NB4 (cell line): Measurements from ENCODE around the gene CARMIL1.

ENCODE experiments used
- DNase-seq: peaks from one replicate; pipeline ENCODE4 v3.0.0; 2010; ENCODE audit warnings: low read depth
- H3K4me3 ChIP-seq: one replicate; pipeline ENCODE4 v1.5.1; 2011; ENCODE audit warnings: mild to moderate bottlenecking, low read depth, low read length, moderate library complexity
- MYC ChIP-seq: IDR thresholded peaks from 2 replicates; pipeline ENCODE4 v1.6.1; 2011; ENCODE audit warnings: low read depth, low read length
- POLR2A ChIP-seq: IDR thresholded peaks from 2 replicates; pipeline ENCODE4 v1.6.1; 2011; ENCODE audit warnings: mild to moderate bottlenecking; ENCODE audit not compliant: insufficient read length; ENCODE audit errors: extremely low read depth
- TF ChIP-seq, protein P1 (sequence below): IDR thresholded peaks from 2 replicates; pipeline ENCODE4 v1.6.1; 2011; ENCODE audit warnings: low read depth, low read length
- TF ChIP-seq, protein P2 (sequence below): IDR thresholded peaks from one replicate; pipeline ENCODE4 v1.5.1; 2012; ENCODE audit warnings: low read depth, low read length

Gene CARMIL1

DNA sequence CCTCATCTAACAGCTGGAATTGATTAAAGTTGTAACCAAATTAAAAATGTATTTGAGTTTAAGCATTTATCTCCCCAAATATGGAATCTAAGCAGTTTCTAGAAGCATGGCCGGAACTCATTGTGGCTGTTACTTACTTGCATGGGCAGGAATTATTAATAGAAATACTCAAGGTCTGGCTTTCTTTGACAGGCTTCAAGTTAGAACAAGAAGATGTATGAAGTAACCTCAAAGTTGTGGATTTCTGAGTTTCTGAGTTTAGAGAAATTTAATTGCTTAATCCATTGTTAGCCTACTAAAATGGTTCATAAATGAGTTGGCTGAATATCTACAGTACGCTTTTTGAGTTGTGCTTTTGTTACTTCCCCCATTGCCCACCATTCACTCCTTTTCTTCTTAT lies 7.7 kb downstream of the CARMIL1 start:
- TF ChIP-seq POLR2A, result no peak
- no peak for TF ChIP-seq MYC
- TF ChIP-seq, protein P1, sequence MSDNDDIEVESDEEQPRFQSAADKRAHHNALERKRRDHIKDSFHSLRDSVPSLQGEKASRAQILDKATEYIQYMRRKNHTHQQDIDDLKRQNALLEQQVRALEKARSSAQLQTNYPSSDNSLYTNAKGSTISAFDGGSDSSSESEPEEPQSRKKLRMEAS, result no peak
- TF ChIP-seq, protein P2, sequence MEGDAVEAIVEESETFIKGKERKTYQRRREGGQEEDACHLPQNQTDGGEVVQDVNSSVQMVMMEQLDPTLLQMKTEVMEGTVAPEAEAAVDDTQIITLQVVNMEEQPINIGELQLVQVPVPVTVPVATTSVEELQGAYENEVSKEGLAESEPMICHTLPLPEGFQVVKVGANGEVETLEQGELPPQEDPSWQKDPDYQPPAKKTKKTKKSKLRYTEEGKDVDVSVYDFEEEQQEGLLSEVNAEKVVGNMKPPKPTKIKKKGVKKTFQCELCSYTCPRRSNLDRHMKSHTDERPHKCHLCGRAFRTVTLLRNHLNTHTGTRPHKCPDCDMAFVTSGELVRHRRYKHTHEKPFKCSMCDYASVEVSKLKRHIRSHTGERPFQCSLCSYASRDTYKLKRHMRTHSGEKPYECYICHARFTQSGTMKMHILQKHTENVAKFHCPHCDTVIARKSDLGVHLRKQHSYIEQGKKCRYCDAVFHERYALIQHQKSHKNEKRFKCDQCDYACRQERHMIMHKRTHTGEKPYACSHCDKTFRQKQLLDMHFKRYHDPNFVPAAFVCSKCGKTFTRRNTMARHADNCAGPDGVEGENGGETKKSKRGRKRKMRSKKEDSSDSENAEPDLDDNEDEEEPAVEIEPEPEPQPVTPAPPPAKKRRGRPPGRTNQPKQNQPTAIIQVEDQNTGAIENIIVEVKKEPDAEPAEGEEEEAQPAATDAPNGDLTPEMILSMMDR, result no peak
- H3K4me3 ChIP-seq, result no peak overlapping the region
- DNase-seq, result no peak

DNA sequence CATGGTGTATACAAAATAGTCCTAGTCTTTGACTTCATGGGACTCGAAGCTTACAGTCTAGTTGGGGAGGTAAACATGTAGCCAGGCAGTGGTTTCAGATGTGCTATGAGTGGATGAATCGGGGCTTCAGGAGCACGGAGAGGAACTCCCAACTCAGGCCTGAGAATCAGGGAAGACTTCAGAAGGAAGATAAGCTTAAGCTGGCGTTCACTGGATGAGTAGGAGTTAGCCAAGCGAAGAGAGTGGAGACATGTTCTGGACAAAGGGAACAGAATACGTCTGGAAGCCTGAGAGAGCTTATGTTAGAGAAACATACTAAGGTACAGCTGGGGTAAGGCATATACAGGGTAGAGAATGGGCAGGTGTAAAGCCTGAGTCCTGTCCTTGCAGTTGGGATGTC lies 8.8 kb downstream of the CARMIL1 start:
- no peak for TF ChIP-seq POLR2A
- TF ChIP-seq, protein P2, result no peak
- TF ChIP-seq MYC, result no peak
- TF ChIP-seq, protein P1, result no peak
- no peak overlapping the region for H3K4me3 ChIP-seq
- no peak for DNase-seq

DNA sequence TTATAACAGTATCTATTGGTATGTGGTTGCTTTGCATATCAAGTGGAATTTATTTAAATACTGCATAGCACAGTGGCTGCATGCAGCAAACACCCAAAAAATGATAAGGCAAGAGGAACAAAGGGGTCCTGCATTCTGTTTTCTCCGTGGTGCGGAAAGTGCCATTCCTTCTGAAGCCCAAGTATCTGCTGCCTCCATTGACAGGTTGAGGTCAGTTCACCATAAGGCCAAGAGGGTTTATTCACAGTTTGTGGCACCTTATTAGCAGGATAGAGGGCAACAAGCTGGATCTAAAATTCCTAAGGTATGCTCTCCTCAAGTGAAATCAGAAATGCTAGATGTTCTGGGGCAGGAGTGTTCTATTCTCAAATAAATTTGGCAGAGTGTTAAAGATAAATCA lies 9.3 kb downstream of the CARMIL1 start:
- TF ChIP-seq MYC (no peak), POLR2A (no peak)
- TF ChIP-seq, protein P1, result no peak
- TF ChIP-seq, protein P2, result no peak
- no peak for DNase-seq
- no peak overlapping the region for H3K4me3 ChIP-seq

DNA sequence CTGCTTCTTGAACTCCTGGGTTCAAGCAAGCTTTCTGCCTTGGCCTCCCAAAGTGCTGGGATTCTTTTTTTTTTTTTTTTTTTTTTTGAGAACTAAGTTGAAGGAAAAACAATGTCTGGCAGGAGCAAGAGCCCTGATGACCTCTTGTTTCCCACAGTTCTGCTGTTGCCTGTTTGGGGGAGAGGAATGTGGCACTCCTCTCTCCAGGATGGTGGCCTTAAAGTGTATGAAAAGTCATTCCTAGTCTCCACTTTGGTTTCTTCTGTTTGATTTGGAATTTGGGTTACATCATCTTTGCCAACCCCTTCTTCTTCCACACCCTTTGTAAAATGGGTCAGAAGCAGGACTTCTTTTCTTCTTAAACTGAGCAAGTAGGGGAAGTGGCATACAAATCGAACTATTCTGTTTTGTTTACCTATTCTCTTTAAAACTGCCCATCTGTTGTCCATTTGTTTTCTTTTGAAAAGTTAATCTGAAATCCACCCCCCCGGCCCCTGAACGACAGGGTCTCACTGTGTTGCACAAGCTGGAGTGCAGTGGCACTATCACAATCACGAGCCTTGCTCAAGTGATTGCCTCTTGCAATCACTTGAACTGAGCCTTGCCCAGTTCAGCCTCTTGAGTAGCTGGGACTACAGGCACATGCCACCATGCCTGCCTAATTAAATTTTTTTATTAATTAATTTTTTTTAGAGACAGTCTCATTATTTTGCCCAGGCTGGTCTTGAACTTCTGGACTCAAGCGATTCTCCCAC lies 11.3 kb downstream of the CARMIL1 start:
- no peak overlapping the region for H3K4me3 ChIP-seq
- no peak for TF ChIP-seq MYC
- TF ChIP-seq, protein P1, result no peak
- TF ChIP-seq, protein P2, result no peak
- TF ChIP-seq POLR2A, result no peak
- DNase-seq, result no peak

DNA sequence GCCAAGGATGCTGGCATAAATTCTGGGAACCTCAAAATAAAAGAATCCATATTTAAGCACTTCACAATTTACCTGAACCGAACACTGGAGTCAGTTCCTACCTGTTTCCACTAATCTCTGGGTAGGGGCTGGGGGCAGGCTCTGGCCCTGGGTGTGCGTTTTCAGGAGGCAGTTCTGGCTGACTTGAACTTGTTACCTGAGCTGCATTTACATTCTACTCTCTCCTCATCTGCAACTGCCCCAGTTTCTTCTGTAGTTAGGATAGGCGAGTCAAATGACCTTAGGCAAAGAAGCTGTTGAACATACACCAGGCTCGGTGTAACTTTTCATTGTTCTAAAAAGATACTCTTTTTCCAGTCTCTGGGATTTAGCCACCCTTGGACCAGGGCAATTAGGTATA lies 13.2 kb downstream of the CARMIL1 start:
- no peak for TF ChIP-seq MYC
- TF ChIP-seq, protein P1, result no peak
- no peak for TF ChIP-seq POLR2A
- TF ChIP-seq, protein P2, result no peak
- DNase-seq, result no peak
- H3K4me3 ChIP-seq, result no peak overlapping the region
